Activated gamma-delta T cell treated with anti-CD3 and anti-CD28 coated beads, Interleukin-2, amount 50 U/mL, for 16 hours (primary cell): Measurements from ENCODE around the gene ISL2.
"Not testable (repeated sequence)": the region's sequence is repeated elsewhere in the genome, so short reads cannot be mapped to it uniquely, and the experiment has no call there.

ENCODE experiments used
- DNase-seq: peaks from one replicate; pipeline ENCODE4 v3.0.0-alpha.2; 2020; ENCODE audit warnings: low read depth

ISL2 gene

DNA sequence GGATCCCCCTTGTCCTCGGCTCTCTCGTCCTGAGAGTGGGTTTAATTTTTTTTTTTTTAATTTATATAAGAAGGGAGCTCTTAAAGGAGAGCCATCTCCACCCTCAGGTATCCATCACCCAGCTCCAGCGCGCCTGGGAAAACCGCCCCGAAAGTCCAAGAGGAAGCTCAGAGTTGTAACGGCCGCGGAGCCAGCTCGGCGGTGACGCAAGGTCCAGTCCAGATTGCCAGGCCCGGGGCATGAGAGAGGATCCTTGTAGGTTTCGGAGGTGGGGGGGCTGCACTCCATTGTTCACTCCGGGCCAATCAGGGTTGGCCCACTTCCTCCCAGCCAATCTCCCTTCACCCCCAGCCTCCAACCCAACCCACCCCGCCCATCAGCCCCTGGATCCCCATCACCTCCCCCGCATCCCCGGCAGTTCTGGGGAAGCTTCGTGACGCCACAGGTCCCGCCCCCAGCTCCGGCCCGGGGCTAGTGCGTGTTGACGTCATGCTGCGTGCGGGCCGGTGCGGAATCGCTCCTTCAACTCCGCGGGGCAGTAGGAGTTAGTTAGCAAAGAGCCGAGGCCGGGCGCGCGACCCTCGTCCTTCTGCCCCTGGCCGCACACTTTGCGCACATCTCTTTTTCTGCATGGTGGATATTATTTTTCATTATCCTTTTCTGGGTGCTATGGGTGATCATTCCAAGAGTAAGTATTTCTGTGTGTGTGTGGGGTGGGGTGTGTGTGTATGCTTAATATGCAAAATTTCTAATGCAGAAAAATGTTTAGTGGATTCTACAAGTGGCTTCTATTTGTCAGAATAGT is at the start of gene ISL2:
TSS of gene ISL2 (plus strand) at position 520 of the 805 bp plus-strand sequence. CDS start at position 631, 111 bp downstream.
- no peak for DNase-seq

DNA sequence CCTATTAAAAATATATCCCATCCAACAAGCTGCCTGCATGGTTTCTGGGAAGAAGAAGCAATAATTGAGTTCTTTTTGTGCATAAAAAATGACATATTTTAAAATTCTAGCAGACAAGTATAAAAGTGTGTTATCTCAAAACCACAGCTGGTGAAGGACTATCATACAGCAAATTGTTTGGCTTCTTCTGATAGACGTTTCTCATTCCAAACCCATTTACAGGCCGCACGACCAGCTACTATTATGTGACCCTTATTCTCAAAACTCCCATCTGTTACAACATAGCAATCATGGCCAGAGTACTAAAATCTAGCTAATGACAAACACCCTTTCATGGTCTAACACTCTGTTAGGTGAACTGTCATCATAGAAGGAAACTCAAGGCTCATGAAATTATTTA is 47.0 kb upstream of the ISL2 start:
- DNase-seq = no peak

DNA sequence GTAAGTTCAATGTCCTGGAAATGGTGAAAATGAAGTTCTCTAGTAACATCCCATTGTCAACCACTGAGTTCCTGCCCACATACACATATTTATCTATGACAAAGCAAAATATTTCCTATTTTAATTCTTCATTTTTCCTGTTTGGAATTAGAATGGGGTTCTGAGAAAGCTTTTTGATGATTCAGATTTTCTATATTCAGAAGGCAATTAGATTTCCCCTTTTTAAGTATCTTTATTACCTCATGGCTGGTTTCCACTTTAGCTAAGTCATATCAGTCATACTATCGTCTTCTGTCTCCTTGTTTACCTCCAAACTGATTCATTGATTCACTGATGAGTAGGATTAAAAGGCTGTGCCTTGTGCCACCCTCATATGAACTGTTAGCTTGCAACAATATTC is 43.2 kb upstream of the ISL2 start:
- no peak for DNase-seq

DNA sequence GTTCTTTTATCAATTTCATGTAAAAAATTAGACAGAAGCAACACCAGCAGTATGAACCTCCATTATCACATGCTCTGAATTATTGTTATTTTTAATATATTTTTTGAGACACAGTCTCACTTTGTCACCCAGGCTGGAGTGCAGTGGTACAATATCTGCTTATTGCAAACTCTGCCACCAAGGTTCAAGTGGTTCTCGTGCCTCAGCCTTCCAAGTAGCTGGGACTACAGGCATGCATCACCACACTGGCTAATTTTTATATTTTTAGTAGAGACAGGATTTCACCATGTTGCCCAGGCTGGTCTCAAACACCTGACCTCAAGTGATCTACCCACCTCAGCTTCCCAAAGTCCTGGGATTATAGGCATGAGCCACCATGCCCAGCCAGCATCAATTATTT is 42.1 kb upstream of the ISL2 start:
- DNase-seq = not testable (repeated sequence)

DNA sequence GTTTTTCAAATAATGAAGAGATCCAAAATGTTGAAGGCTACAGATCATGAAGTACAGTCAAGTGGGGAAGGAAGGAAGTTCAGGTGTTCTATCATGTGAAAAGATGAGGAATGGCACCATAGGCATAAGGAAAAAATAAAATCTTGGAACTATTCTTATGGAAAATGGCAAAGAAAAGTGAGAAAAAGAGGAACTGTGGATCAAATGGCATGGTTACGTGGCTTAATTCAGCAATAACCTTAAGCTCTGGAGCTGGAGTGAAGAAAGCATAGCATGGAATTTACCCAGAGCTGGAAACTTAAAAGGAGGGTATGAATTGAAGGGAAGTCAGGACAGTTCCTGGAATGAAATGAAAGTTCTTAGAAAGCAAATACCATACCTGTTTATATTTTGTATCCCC is 39.7 kb upstream of the ISL2 start:
- no peak for DNase-seq

DNA sequence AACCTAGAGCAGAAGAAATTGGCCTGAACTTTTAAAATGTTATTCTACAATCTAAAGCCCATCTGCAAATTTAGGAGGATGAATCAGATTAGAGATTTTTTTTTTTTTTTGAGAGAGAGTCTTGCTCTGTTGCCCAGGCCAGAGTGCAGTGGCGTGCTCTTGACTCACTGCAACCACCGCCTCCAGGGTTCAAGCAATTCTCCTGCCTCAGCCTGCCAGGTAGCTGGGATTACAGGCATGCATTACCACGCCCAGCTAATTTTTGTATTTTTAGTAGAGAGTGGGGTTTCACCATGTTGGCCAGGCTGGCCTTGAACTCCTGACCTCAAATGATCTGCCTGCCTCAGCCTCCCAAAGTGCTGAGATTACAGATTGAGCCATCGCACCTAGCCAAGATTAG is 38.6 kb upstream of the ISL2 start:
- not testable (repeated sequence) for DNase-seq

DNA sequence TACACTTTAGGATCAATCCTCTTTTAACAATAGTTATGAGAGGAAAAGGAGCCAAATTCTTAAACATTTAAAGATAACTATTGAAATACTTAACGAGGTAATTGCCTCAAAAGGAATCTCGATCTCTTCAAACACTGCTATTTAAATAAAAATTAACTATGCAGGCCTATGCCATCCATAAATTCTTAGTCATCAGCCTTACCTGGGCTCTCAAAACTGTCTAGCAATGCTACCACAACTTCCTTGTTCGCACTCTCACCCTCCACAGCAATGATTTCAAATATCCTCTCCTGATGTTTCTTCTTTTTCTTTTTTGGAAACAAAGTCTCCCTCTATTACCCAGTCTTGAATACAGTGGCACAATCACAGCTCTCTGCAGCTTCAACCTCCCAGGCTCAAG is 37.6 kb upstream of the ISL2 start:
- DNase-seq = no peak

DNA sequence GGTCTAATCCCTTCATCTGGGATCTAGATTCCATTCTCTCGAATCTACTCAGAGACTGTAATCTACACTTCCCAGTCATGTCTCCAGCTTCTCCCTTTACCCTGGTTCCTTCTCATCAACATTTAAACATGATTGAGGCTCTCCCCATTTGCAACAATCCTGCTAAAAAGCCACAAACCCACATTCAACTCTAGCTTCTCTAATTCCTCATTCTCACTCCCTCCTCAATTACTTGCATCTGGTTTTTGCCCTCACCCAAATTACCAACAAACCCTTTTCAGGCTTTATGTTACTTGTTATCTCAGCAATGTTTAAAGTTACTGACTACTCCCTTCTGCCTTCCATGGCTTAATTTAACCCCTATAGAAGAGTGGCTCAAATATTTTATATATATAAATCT is 36.8 kb upstream of the ISL2 start:
- DNase-seq = no peak

DNA sequence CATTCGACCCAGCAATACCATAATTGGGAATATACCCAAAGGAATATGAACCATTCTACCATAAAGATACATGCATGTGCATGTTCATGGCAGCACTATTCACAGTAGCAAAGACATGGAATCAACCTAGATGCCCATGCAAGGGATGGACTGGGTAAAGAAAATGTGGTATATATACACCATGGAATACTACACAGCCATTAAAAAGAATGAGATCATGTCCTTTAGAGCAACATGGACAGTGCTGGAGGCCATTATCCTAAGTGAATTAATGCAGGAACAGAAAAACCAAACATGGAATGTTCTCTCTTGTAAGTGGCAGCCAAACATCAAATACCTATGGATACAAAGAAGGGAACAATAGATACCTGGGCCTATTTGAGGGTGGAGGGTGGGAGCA is 32.7 kb upstream of the ISL2 start:
- DNase-seq = no peak

DNA sequence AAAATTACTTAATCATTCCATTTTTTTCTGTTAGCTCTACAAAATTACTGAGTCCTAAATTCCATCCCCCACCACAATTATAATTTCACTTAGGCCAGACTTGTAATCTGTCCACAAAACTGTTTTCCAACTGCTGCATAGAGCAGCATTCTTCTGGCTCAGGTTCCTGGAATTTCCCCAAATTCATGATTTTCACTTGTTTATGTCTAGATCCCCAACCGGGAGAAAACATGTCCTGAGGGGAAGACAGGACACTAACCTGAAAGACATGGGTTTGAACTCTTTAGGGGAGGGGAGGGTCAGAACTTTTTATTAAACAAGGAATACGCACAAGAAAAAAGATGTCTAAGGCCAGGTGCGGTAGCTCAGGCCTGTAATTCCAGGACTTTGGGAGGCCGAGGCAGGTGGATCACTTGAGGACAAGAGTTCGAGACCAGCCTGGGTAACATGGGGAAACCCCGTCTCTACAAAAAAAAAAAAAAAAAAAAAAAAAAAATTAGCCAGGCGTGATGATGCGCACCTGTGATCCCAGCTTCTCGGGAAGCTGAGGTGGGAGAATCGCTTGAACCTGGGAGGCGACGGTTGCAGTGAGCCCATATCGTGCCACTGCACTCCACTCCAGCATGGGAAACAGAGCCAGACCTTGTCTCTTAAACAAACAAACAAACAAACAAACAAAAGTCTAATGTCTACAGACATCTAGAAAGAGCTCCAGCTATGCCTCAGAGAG is 26.8 kb upstream of the ISL2 start:
- no peak for DNase-seq

DNA sequence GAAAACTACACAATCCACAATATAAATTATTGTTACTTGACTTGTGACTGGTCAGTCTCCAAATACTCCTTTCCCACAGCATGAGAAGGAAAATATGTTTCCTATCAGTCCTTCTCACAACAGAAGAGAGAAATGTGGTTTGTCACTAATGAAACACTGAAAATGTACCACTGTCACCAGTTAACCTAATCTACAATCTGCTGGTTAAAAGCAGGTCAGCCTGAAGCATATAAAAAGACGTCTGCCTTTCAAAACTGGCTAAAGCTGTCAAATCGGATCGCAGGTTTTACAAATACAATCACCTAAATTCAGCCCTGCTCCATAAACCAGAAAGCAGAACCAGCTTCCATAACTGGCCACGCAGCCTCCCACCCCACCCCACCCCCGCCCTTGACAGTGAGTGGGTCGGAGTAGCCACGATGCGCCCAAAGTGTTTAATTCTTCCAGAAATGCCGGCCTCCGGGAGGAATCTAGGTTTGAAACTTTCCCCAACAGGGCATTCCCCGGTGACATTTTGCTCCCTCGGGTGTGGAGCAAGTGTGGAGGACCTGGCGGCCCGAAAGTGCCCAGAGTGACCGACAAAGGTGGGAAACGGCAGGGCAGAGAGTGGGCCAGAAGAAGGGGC is 26.0 kb upstream of the ISL2 start:
- DNase-seq = no peak

DNA sequence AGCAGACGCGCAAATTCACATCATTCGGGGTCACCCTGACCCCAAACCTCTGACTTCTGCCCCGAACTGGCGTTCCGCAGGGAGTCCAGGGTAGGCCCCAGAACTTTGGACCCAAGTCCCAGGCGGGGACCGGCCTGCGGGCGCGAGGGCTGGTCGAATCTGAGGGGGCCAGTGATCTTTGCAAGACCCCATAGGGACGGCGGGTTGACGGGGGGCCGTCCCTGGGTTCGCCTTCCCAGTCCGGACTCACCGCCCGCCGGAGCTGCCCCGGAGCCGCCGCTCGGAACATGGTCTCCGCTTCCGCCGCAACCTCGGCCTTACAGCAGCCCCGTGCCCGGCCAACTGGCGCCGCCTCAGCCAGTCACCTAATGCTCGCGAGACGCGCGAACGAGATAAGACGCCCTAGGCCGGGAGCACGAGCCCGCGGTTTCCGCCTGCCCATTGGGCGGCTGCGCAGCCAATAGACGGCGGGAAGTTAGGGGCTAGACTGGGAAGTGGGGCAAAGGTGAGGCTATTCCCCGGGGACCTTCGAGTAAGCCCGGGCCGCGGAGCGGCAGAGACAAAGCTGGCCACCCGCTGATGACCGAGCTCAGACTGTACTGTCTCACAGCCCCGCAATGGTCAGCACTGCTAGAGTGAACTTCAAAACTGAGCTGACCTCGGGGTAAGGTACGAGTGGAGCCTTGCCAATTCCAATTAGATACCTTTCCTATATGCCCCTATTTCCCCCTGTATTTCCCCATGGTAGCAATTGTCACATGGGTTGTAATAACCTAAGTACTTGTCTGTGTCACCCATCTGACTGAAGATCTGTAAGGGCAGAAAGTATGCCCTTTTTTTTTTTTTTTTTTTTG is 25.2 kb upstream of the ISL2 start, which contains the start of gene ETFA:
TSS of gene ETFA (minus strand) at position 370 of the 854 bp plus-strand sequence. CDS start at position 289, 81 bp downstream.
- DNase-seq = peak; percentile 73

DNA sequence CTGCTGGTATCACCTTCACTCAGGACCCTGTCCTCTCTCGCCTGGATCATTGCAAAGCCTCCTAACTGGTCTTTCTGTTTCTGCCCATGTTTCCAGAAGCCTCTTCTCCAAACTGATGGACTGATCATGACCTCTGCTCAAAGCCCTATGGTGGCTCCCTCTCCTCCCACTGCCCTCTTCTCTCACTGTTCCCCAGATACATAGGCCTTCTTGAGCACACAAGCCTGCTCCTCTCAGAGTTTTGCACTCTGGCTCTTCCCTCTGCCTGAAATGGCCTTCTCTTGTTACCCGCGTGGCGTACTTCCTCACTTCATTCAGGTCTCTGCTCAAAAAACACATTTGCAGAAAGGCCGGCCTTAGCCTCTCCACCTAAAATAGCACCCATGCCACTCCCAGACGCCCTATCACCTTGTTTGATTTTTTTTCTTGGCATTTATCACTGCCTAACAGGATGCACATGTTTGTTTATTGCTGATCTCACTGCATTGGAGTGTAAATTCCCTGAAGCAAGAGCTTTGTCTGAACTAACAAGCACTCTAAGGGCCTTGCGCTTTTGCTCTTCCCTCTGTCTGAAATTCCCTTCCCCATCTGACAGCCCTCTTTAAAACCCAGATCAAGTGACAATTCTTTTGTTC is 23.9 kb upstream of the ISL2 start:
- DNase-seq = no peak

DNA sequence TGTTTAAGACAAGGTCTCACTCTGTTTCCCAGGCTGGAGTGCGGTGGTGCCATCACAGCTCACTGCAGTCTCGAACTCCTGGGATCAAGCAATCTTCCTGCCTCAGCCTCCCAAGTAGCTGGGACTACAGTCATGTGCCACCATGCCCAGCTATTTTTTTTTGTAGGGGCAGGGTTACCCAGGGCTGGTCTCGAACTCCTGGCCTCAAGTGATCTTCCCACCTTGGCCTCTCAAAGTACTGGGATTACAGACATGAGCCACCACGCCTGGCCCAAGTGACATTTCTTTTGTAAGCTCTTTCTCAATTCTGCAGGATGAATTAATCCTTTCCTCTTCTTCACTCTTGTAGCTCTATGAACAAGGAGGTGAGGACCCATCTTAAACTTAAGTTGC is 23.4 kb upstream of the ISL2 start:
- DNase-seq = not testable (repeated sequence)

DNA sequence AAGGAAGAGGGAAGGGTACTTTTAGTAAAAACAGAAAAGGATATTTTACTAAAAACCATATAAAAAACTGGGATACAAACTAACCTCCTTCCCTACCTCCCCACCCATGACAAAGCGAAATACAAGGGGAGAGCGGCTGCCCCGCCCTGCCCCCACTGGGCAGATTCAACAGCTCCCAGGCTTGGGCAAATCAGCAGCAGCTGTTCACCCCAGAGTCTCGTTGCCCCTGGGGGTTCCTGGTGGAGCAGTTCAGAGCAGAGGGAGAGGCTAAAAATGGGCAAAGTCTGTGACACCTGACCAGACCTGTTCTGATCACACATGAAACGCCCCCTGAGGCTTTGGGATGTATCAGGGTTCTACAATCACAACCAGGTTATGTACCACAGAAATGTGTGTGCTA is 22.8 kb upstream of the ISL2 start:
- no peak for DNase-seq

DNA sequence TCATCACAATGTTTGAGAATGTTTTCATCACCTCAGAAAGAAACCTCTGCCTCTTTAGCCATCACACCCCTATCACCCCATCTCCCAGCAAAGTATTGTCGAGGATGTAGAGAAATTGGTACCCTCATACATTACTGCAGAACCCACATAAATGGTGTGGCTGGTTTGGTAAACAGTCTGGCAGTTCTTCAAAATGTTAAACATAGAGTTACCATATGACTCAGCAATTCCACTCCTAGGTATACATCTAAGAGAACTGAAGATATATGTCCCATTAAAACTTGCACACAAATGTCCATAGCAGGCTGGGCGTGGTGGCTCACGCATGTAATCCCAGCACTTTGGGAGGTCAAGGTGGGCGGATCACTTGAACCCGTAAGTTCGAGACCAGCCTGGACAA is 16.6 kb upstream of the ISL2 start:
- no peak for DNase-seq

DNA sequence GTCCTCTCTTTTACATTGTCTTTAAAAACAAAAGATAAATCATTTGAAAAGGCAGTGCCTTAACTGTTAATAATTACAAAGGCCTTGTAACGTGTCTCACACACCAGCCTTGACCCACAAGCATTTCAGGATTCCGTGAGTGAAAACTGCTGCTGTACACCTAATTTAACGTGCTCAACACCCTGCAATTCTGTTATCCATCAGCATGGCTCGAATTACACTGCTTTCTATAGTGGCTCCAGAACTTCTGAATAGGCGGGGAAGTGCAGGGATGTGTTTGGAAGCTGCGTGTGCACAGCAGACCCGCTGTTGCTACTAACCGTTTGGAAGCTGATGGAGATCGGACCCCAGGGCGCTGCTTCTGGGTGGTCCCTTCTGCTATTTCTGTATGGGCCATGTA is 15.4 kb upstream of the ISL2 start:
- no peak for DNase-seq

DNA sequence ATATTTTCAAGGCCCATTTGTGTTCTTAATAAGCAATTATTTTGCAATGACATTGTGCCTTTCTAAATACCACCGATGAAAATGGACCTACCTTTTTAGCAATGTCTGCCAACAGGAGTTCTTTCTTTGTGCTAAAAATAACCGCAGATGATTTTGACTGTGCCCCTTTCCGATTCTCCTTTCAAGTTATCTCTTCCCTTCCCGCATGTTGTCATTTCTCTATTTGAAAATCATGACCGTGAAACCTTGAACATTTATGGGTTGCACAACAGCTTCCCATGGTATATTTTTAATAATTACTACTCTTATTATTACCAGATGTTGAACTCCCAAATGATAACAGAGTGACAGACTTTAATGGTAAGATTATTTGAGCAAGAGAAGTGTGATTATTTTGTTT is 15.0 kb upstream of the ISL2 start:
- no peak for DNase-seq

DNA sequence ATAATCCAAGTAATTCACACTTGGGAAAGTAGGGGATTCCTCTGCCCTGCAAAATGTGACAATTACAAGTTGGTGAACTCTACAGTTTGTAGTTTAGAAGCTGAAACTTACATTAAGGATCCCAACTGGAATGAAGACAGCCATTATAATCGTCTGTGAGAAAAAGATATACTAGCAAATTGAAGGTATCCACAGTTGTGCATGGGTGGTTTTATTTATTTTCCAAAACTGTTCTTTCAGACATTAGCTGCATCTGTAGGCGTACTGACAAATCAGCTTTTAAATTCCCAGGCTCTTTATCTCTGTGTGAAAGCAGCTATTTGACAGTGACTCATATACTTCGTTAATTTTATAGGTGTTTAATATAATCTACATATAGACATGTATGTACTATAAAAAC is 12.5 kb upstream of the ISL2 start:
- no peak for DNase-seq

DNA sequence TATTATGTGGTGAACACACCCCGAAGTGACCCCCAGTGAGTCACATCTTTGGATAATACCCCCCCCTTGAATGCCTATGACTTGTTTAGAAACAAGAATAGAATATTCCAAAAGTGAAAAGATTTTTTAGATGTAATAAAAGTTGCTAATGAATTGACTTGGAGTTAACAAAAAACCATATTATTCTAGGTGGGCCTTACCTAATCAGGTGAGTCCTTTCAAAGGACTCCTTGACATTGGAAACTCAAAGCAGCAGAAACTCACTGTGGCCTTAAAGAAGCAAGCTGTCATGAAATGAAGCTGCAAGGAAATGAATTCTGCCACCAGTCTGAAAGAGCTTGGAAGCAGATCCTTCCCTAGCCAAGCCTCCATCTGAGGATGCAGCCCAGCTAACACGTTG is 10.9 kb upstream of the ISL2 start:
- DNase-seq = no peak
